Measurements from ENCODE around the gene HDAC1.
A peak's percentile ranks its signal among the peaks of the same experiment; 100 is the strongest.

HDAC1 gene

DNA sequence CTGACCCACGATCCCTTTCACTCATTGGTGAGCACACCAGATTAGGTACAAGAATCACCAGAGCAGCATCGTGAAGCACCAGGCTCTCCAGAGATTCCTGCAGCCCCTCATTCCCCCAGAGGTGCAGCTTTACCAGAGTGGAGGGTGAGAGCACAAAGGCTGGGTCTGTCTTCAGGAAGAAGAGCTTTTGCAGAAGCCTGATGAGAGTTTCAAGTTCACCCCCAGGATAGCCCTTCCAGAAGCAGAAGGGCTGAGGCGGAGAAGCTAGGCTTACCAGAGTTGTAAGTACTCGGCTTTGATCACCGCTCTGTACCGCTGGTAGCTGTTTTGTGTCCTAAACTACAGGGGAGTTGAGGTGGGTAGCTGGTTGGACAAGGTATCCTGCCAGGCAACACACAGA is 73.6 kb downstream of the HDAC1 start:
- H3K9me3 ChIP-seq (ENCODE audit: control extremely low read depth in 1 of 5, control insufficient read depth in 4 of 5, insufficient read depth in 2 of 5, low read depth in 1 of 5, low read length in 4 of 5), result no peaks in the 10 kb centered on the region
- ChIA-PET POLR2A (interaction anchor here (0.6 to 1.3 kb wide), 2 partner anchors 28 to 260 kb away, joined by 4 to 7 read pairs; no protein-coding TSS in a partner anchor), CTCF (interaction anchor here (0.9 to 1.7 kb wide), 7 partner anchors 12 to 29 kb away, joined by 3 to 4 read pairs (median 3); partner anchors contain the start of gene MARCKSL1)
- H3K4me1 ChIP-seq (ENCODE audit: control extremely low read depth in 1 of 4, control insufficient read depth in 4 of 4, insufficient read depth in 4 of 4, low read length in 3 of 4), result peaks cover 0 to 14% (median 11%) of the 10 kb centered on the region in 4 experiments
- H3K4me3 ChIP-seq (ENCODE audit: control insufficient read depth in 1 of 7, extremely low read depth in 1 of 7, insufficient read depth in 4 of 7, low read depth in 2 of 7, low read length in 6 of 7), result no peak overlapping the region
- peaks cover 0 to 14% (median 2%) of the 10 kb centered on the region in 5 experiments for H3K27me3 ChIP-seq (replicated peaks in 2 of 5; ENCODE audit: control insufficient read depth in 4 of 5, insufficient read depth in 5 of 5, low read length in 4 of 5)
- DNase-seq, result no peak
- 98% methylated on average over 6 of the region's 6 CpGs for WGBS (ENCODE audit: insufficient coverage)
- no peak overlapping the region for H3K27ac ChIP-seq (ENCODE audit: insufficient read depth in 1 of 2, low read depth in 1 of 2, low read length in 2 of 2, poor library complexity in 1 of 2, severe bottlenecking in 2 of 2)
- peaks cover 2 to 59% (median 48%) of the 10 kb centered on the region in 4 experiments for H3K36me3 ChIP-seq (ENCODE audit: control insufficient read depth in 4 of 4, insufficient read depth in 4 of 4, low read length in 3 of 4)

DNA sequence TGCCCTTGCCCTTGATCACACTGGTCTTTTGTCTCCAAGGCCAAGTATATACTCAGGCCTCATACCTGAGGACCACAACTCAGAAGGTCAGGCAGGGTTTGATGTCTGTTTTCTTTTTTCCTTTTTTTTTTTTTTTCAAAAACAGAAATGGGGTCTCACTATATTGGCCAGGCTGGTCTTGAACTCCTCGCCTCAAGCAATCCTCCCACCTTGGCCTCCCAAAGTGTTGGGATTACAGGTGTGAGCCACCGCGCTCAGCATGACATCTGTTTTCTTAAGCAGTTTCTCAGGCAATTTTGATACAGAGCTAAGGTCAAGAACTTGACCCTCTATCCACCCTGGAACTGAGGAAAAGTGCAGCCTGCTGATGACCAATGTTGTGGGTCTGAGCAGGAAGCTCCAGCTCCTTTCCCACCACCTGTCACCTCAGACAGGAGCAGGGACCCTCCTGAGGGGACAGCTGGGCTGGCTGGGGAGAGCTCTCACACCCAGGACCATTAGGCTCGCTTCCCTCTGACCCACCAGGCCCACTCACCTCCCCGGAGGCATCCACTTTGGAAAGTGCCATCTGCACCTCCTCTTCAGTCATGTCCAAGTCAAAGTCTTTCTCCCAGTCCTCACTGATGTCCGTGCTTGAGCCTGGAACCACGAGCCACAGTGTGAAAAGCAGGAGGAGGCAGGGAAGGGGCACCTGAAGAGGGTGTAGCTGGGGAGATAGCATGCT is 76.2 kb downstream of the HDAC1 start:
- CTCF ChIA-PET, result interaction anchor here (1.1 to 1.9 kb wide), 3 partner anchors 32 to 153 kb away, joined by 3 to 8 read pairs (median 4); partner anchors contain the start of gene MARCKSL1
- Histone ChIP-seq H3K36me3 (ENCODE audit: control insufficient read depth in 4 of 4, insufficient read depth in 4 of 4, low read length in 3 of 4) (peaks cover 4 to 71% (median 54%) of the 10 kb centered on the region in 4 experiments), H3K4me1 (ENCODE audit: control extremely low read depth in 1 of 4, control insufficient read depth in 4 of 4, insufficient read depth in 4 of 4, low read length in 3 of 4) (peaks cover 0 to 16% (median 10%) of the 10 kb centered on the region in 4 experiments), H3K4me3 (ENCODE audit: control insufficient read depth in 1 of 7, extremely low read depth in 1 of 7, insufficient read depth in 4 of 7, low read depth in 2 of 7, low read length in 6 of 7) (no peak overlapping the region), H3K27ac (ENCODE audit: insufficient read depth in 1 of 2, low read depth in 1 of 2, low read length in 2 of 2, poor library complexity in 1 of 2, severe bottlenecking in 2 of 2) (no peak overlapping the region), H3K27me3 (replicated peaks in 2 of 5; ENCODE audit: control insufficient read depth in 4 of 5, insufficient read depth in 5 of 5, low read length in 4 of 5) (no peaks in the 10 kb centered on the region), H3K9me3 (ENCODE audit: control extremely low read depth in 1 of 5, control insufficient read depth in 4 of 5, insufficient read depth in 2 of 5, low read depth in 1 of 5, low read length in 4 of 5) (no peaks in the 10 kb centered on the region)
- 80% methylated on average over 1 of the region's 7 CpGs for WGBS (ENCODE audit: insufficient coverage)
- DNase-seq, result no peak
- POLR2A ChIA-PET, result no interaction called here

DNA sequence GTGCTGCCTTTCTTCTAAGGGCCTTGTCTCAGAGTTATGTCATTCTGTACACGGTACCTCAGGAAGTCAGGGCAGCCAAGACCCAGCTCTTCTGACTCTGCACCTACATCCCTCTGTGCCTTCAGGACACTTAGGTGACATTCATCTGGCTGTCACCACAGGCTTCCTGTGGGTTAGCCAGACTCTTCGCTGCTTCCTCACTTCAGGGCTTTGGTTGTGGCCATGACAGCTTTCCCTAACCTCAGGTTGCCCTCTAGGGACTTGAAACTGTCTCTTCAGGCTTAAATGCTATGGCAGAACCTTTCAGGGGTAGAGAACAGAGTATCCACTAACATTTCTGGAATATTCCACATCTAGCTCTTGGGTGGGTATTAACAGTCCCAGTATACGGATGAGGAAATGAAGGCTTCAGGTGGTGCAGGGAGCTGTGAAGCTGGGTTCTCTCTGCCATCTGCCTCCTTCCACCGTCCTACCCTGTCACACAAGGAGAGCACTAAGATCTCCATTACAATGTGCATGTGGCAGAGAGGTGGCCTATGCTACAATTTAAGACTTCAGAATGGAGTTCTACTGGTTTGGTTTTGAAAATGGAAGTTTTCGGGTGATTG is 80.4 kb downstream of the HDAC1 start:
- peaks cover 5 to 69% (median 57%) of the 10 kb centered on the region in 4 experiments for H3K36me3 ChIP-seq (ENCODE audit: control insufficient read depth in 4 of 4, insufficient read depth in 4 of 4, low read length in 3 of 4)
- peak; percentile 74 to 94 (median 94) for DNase-seq

DNA sequence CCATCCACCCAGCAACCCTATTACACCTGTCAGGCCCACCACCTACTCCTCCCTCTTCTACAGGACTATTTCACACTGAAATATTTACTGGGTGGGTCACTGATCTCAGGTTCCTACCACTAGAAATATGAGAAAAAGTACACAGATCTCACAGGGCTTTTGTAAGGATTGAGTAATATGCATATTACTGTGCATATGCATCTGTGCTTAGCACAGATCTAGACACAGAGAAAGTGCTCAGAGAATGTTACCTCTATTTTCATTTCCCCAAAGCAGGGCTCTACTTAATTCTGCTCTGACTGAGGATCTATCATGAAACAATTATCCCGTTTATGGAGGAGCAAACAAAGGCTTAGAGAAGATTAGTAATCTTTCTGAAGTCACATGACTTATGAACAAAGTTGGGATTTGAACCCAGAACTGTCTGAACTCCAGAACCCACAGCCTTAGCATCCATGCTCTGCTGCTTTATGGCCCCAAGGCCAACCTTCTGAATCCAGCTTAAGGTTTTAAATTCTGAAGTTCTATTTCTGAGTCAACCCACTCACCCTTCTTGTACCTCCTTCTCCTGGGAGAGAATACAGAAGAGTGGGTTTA is 82.2 kb downstream of the HDAC1 start:
- Histone ChIP-seq H3K27me3 (replicated peaks in 2 of 5; ENCODE audit: control insufficient read depth in 4 of 5, insufficient read depth in 5 of 5, low read length in 4 of 5) (no peaks in the 10 kb centered on the region), H3K36me3 (ENCODE audit: control insufficient read depth in 4 of 4, insufficient read depth in 4 of 4, low read length in 3 of 4) (peaks cover 8 to 70% (median 61%) of the 10 kb centered on the region in 4 experiments), H3K27ac (ENCODE audit: insufficient read depth in 1 of 2, low read depth in 1 of 2, low read length in 2 of 2, poor library complexity in 1 of 2, severe bottlenecking in 2 of 2) (no peak overlapping the region), H3K4me3 (ENCODE audit: control insufficient read depth in 1 of 7, extremely low read depth in 1 of 7, insufficient read depth in 4 of 7, low read depth in 2 of 7, low read length in 6 of 7) (no peak overlapping the region), H3K9me3 (ENCODE audit: control extremely low read depth in 1 of 5, control insufficient read depth in 4 of 5, insufficient read depth in 2 of 5, low read depth in 1 of 5, low read length in 4 of 5) (no peaks in the 10 kb centered on the region), H3K4me1 (ENCODE audit: control extremely low read depth in 1 of 4, control insufficient read depth in 4 of 4, insufficient read depth in 4 of 4, low read length in 3 of 4) (peaks cover 0 to 16% (median 10%) of the 10 kb centered on the region in 4 experiments)
- WGBS (ENCODE audit: insufficient coverage), result 100% methylated on average over 1 of the region's 1 CpG
- ChIA-PET CTCF (interaction anchor here (1.1 kb wide), 1 partner anchor 15 kb away, joined by 3 read pairs; no protein-coding TSS in a partner anchor), POLR2A (interaction anchor here (1.6 to 2.3 kb wide), 2 partner anchors 11 to 38 kb away, joined by 3 to 7 read pairs; partner anchors contain the start of genes FAM229A, MARCKSL1 and TSSK3)
- DNase-seq, result no peak

More for the DNA sequence above, 80.4 kb downstream of the HDAC1 start:
- 43% methylated on average over 4 of the region's 5 CpGs for WGBS (ENCODE audit: insufficient coverage)
- Histone ChIP-seq H3K4me3 (ENCODE audit: control insufficient read depth in 1 of 7, extremely low read depth in 1 of 7, insufficient read depth in 4 of 7, low read depth in 2 of 7, low read length in 6 of 7) (no peak overlapping the region), H3K27ac (ENCODE audit: insufficient read depth in 1 of 2, low read depth in 1 of 2, low read length in 2 of 2, poor library complexity in 1 of 2, severe bottlenecking in 2 of 2) (no peak overlapping the region), H3K27me3 (replicated peaks in 2 of 5; ENCODE audit: control insufficient read depth in 4 of 5, insufficient read depth in 5 of 5, low read length in 4 of 5) (no peaks in the 10 kb centered on the region), H3K4me1 (ENCODE audit: control extremely low read depth in 1 of 4, control insufficient read depth in 4 of 4, insufficient read depth in 4 of 4, low read length in 3 of 4) (peaks cover 0 to 16% (median 10%) of the 10 kb centered on the region in 4 experiments), H3K9me3 (ENCODE audit: control extremely low read depth in 1 of 5, control insufficient read depth in 4 of 5, insufficient read depth in 2 of 5, low read depth in 1 of 5, low read length in 4 of 5) (no peaks in the 10 kb centered on the region)
- POLR2A ChIA-PET, result interaction anchor here (0.5 to 3.0 kb wide), 7 partner anchors 9 to 316 kb away, joined by 3 to 23 read pairs (median 3); partner anchors contain the start of genes BSDC1, FAM229A, MARCKSL1 and TSSK3
- CTCF ChIA-PET, result interaction anchor here (0.7 to 3.0 kb wide), 13 partner anchors 9 to 156 kb away, joined by 3 to 22 read pairs (median 5); partner anchors contain the start of genes BSDC1, FAM229A, MARCKSL1 and TSSK3

DNA sequence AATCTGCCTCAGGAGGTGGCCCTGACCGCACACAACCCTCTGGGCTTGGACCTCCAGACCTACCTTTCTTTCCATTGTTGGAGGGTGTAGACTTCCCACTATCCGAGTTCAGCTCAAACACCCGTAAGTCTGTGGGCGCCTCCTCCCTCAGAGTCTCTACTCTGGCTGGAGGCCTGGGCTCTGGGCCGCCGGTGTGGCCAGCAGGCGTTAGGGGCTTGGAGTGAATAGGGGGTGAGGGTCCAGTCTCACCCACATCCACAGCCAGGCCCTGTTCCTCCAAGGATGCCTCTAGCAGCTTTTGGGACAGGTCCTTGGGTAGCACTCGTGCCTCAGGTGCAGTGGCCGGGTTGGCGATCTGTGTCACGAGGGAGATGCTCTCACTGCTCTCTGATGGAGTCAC is 84.3 kb downstream of the HDAC1 start:
- no peaks in the 10 kb centered on the region for H3K27me3 ChIP-seq (replicated peaks in 2 of 5; ENCODE audit: control insufficient read depth in 4 of 5, insufficient read depth in 5 of 5, low read length in 4 of 5)
- peaks cover 13 to 82% (median 67%) of the 10 kb centered on the region in 4 experiments for H3K36me3 ChIP-seq (ENCODE audit: control insufficient read depth in 4 of 4, insufficient read depth in 4 of 4, low read length in 3 of 4)
- H3K4me1 ChIP-seq (ENCODE audit: control extremely low read depth in 1 of 4, control insufficient read depth in 4 of 4, insufficient read depth in 4 of 4, low read length in 3 of 4), result peaks cover 0 to 16% (median 10%) of the 10 kb centered on the region in 4 experiments
- 98% methylated on average over 5 of the region's 11 CpGs for WGBS (ENCODE audit: insufficient coverage)
- POLR2A ChIA-PET, result interaction anchor here (0.6 kb wide), 1 partner anchor 76 kb away, joined by 5 read pairs; no protein-coding TSS in a partner anchor
- H3K9me3 ChIP-seq (ENCODE audit: control extremely low read depth in 1 of 5, control insufficient read depth in 4 of 5, insufficient read depth in 2 of 5, low read depth in 1 of 5, low read length in 4 of 5), result no peaks in the 10 kb centered on the region
- no peak for DNase-seq
- no peak overlapping the region for H3K27ac ChIP-seq (ENCODE audit: insufficient read depth in 1 of 2, low read depth in 1 of 2, low read length in 2 of 2, poor library complexity in 1 of 2, severe bottlenecking in 2 of 2)
- CTCF ChIA-PET, result interaction anchor here (0.7 to 1.8 kb wide), 7 partner anchors 11 to 160 kb away, joined by 3 to 4 read pairs (median 4); no protein-coding TSS in a partner anchor
- H3K4me3 ChIP-seq (ENCODE audit: control insufficient read depth in 1 of 7, extremely low read depth in 1 of 7, insufficient read depth in 4 of 7, low read depth in 2 of 7, low read length in 6 of 7), result no peak overlapping the region

DNA sequence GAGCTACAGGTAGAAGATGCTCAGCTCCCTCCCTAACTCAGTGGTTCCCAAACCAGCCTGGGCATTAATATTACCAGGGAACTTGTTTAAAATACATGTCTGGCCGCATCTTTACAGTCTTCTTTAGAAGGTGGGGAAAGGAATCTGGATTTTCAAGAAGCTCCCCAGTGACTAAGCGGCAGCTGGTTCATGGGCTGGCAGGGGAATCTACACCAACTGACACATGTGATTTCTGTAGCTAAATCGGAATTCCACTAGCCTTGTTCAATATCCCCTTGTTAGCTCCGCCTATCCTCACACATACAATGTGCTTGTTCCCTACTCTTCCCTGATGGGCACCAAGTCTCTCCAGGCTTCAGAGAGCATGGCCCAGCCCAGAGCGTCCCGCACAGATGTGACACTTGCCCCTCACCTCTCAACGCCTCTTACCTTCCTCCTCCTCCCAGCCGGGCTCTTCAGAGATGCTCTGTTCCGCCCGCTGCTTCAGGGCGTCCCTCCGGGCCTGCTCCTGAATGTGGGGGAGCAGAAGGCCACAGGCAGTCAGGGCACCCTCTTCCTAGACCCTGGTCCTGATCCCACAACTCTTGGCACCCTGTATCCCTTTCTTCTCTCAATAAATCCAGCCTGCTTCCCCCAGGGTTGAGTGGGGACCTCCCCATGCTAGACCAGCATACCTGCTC is 85.8 kb downstream of the HDAC1 start:
- H3K27me3 ChIP-seq (replicated peaks in 2 of 5; ENCODE audit: control insufficient read depth in 4 of 5, insufficient read depth in 5 of 5, low read length in 4 of 5), result no peaks in the 10 kb centered on the region

More for the DNA sequence above, 85.8 kb downstream of the HDAC1 start:
- POLR2A ChIA-PET, result interaction anchor here (0.9 to 1.2 kb wide), 2 partner anchors 9 to 17 kb away, joined by 3 to 4 read pairs; partner anchors contain the start of gene BSDC1
- Histone ChIP-seq H3K9me3 (ENCODE audit: control extremely low read depth in 1 of 5, control insufficient read depth in 4 of 5, insufficient read depth in 2 of 5, low read depth in 1 of 5, low read length in 4 of 5) (no peaks in the 10 kb centered on the region), H3K27ac (ENCODE audit: insufficient read depth in 1 of 2, low read depth in 1 of 2, low read length in 2 of 2, poor library complexity in 1 of 2, severe bottlenecking in 2 of 2) (no peak overlapping the region), H3K4me3 (ENCODE audit: control insufficient read depth in 1 of 7, extremely low read depth in 1 of 7, insufficient read depth in 4 of 7, low read depth in 2 of 7, low read length in 6 of 7) (no peak overlapping the region), H3K36me3 (ENCODE audit: control insufficient read depth in 4 of 4, insufficient read depth in 4 of 4, low read length in 3 of 4) (peaks cover 16 to 86% (median 70%) of the 10 kb centered on the region in 4 experiments), H3K4me1 (ENCODE audit: control extremely low read depth in 1 of 4, control insufficient read depth in 4 of 4, insufficient read depth in 4 of 4, low read length in 3 of 4) (peaks cover 0 to 3% (median under 1%) of the 10 kb centered on the region in 4 experiments)
- CTCF ChIA-PET, result interaction anchor here (0.8 to 2.6 kb wide), 5 partner anchors 12 to 40 kb away, joined by 3 to 5 read pairs (median 4); no protein-coding TSS in a partner anchor
- WGBS (ENCODE audit: insufficient coverage), result over 99% methylated on average over 11 of the region's 12 CpGs
- no peak for DNase-seq
